Measurements from ENCODE around the gene MIGA1. TPM values are rescaled to one million over a fixed set of nuclear protein-coding genes. Genes with fewer than 3 reads are reported as not detected.
"Not testable (repeated sequence)": the region's sequence is repeated elsewhere in the genome, so short reads cannot be mapped to it uniquely, and the experiment has no call there.

The MIGA1 gene
- total RNA-seq, 1 experiment from 2014 or later: 19.1 TPM

DNA sequence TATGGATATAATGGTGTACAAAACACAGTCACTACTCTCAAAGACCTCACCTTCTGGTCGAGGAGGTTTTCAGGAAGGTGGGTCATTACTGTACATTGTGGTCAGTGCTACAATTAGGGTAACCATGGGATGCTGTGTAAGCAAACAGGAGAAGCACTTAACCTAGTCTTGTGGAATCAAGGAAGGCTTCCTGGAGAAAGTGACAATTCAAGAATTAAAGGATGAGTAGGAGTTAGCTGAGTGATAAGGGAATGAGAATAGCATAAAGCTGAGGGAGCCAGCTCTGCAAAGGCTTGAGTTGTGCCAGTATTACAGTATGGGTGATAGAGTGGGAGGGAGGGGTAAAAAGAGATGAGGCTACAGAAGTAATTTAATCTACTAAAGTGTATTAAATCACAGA, 126.2 kb downstream of the MIGA1 start:
- intact Hi-C loops (cut with micrococcal nuclease; ENCODE audit: unreplicated experiment): loop anchor here (10.0 kb wide), 1 partner anchor 321 kb away; no protein-coding TSS in a partner anchor
- H3K27me3 Mint-ChIP-seq (ENCODE audit: unreplicated experiment): no peaks in the 10 kb centered on the region
- DNase-seq: no peak
- no TSS peak for BruUV-seq (replicated peaks)
- no peak for TF ChIP-seq CTCF (IDR thresholded peaks at IDR 0.05; ENCODE audit: unreplicated experiment)
- no peaks in the 10 kb centered on the region for H3K9me3 Mint-ChIP-seq (ENCODE audit: low read depth, unreplicated experiment)
- H3K36me3 Mint-ChIP-seq (ENCODE audit: insufficient read depth, unreplicated experiment): no peaks in the 10 kb centered on the region
- CTCF ChIA-PET: no interaction called here
- no peak overlapping the region for H3K27ac Mint-ChIP-seq (ENCODE audit: unreplicated experiment)
- no peak overlapping the region for H3K4me3 Mint-ChIP-seq (ENCODE audit: low read depth, unreplicated experiment)
- no peaks in the 10 kb centered on the region for H3K4me1 Mint-ChIP-seq (ENCODE audit: low read depth, unreplicated experiment)

GRCh38 chr1:77906019-77906545, 126.6 kb downstream of the MIGA1 start:
- intact Hi-C loops (cut with micrococcal nuclease; ENCODE audit: unreplicated experiment): loop anchor here (10.0 kb wide), 1 partner anchor 321 kb away; no protein-coding TSS in a partner anchor
- H3K36me3 Mint-ChIP-seq (ENCODE audit: insufficient read depth, unreplicated experiment): no peaks in the 10 kb centered on the region
- no peaks in the 10 kb centered on the region for H3K4me1 Mint-ChIP-seq (ENCODE audit: low read depth, unreplicated experiment)
- no peaks in the 10 kb centered on the region for H3K27me3 Mint-ChIP-seq (ENCODE audit: unreplicated experiment)
- CTCF ChIA-PET: no interaction called here
- TF ChIP-seq CTCF (IDR thresholded peaks at IDR 0.05; ENCODE audit: unreplicated experiment): no peak
- no peaks in the 10 kb centered on the region for H3K9me3 Mint-ChIP-seq (ENCODE audit: low read depth, unreplicated experiment)
- H3K27ac Mint-ChIP-seq (ENCODE audit: unreplicated experiment): no peak overlapping the region
- no peak for DNase-seq
- H3K4me3 Mint-ChIP-seq (ENCODE audit: low read depth, unreplicated experiment): no peak overlapping the region
- BruUV-seq (replicated peaks): no TSS peak

GRCh38 chr1:77906624-77907023, 127.2 kb downstream of the MIGA1 start:
- no peak for DNase-seq
- CTCF ChIA-PET: no interaction called here
- Mint-ChIP-seq H3K4me1 (ENCODE audit: low read depth, unreplicated experiment) (no peaks in the 10 kb centered on the region), H3K36me3 (ENCODE audit: insufficient read depth, unreplicated experiment) (no peaks in the 10 kb centered on the region), H3K9me3 (ENCODE audit: low read depth, unreplicated experiment) (no peaks in the 10 kb centered on the region), H3K4me3 (ENCODE audit: low read depth, unreplicated experiment) (no peak overlapping the region), H3K27me3 (ENCODE audit: unreplicated experiment) (no peaks in the 10 kb centered on the region), H3K27ac (ENCODE audit: unreplicated experiment) (no peak overlapping the region)
- BruUV-seq (replicated peaks): no TSS peak
- no peak for TF ChIP-seq CTCF (IDR thresholded peaks at IDR 0.05; ENCODE audit: unreplicated experiment)
- intact Hi-C loops (cut with micrococcal nuclease; ENCODE audit: unreplicated experiment): loop anchor here (10.0 kb wide), 1 partner anchor 322 kb away; no protein-coding TSS in a partner anchor

- H3K4me1 Mint-ChIP-seq (ENCODE audit: low read depth, unreplicated experiment): no peaks in the 10 kb centered on the region
- CTCF ChIA-PET: no interaction called here
- TF ChIP-seq CTCF (IDR thresholded peaks at IDR 0.05; ENCODE audit: unreplicated experiment): no peak
- no peaks in the 10 kb centered on the region for H3K27me3 Mint-ChIP-seq (ENCODE audit: unreplicated experiment)
- H3K36me3 Mint-ChIP-seq (ENCODE audit: insufficient read depth, unreplicated experiment): no peaks in the 10 kb centered on the region
- no peak overlapping the region for H3K27ac Mint-ChIP-seq (ENCODE audit: unreplicated experiment)
- no TSS peak for BruUV-seq (replicated peaks)
- intact Hi-C loops (cut with micrococcal nuclease; ENCODE audit: unreplicated experiment): no loop called here
- no peaks in the 10 kb centered on the region for H3K9me3 Mint-ChIP-seq (ENCODE audit: low read depth, unreplicated experiment)
- no peak overlapping the region for H3K4me3 Mint-ChIP-seq (ENCODE audit: low read depth, unreplicated experiment)
- no peak for DNase-seq
These were observed 130.7 kb downstream of the MIGA1 start for GRCh38 chr1:77910116-77910515.

GRCh38 chr1:77918918-77919317, 139.5 kb downstream of the MIGA1 start:
- intact Hi-C loops (cut with micrococcal nuclease; ENCODE audit: unreplicated experiment); BruUV-seq (replicated peaks); H3K9me3 Mint-ChIP-seq (ENCODE audit: low read depth, unreplicated experiment); DNase-seq; H3K36me3 Mint-ChIP-seq (ENCODE audit: insufficient read depth, unreplicated experiment); H3K4me3 Mint-ChIP-seq (ENCODE audit: low read depth, unreplicated experiment); H3K27ac Mint-ChIP-seq (ENCODE audit: unreplicated experiment); CTCF ChIA-PET; H3K4me1 Mint-ChIP-seq (ENCODE audit: low read depth, unreplicated experiment); H3K27me3 Mint-ChIP-seq (ENCODE audit: unreplicated experiment): not testable (repeated sequence)

Data from Calu3 (cell line).